Skeletal muscle satellite cell (primary cell): ENCODE measurements around the gene CA11. TPM values are rescaled to one million over a fixed set of nuclear protein-coding genes. Genes with fewer than 3 reads are reported as not detected.
"Not testable (repeated sequence)": the region's sequence is repeated elsewhere in the genome, so short reads cannot be mapped to it uniquely, and the experiment has no call there.

Experiments used
- H3K27me3 ChIP-seq: 2 replicates; pipeline ENCODE4 v1.7.0; 2013; ENCODE audit warnings: low read length; ENCODE audit not compliant: control insufficient read depth, insufficient read depth
- H3K36me3 ChIP-seq: 2 replicates; pipeline ENCODE4 v1.7.0; 2013; ENCODE audit warnings: mild to moderate bottlenecking, control low read depth, low read length; ENCODE audit not compliant: insufficient read depth
- H3K4me1 ChIP-seq: 2 replicates; pipeline ENCODE4 v1.7.0; 2013; ENCODE audit warnings: low read length; ENCODE audit not compliant: control insufficient read depth, insufficient read depth
- H3K4me2 ChIP-seq: 2 replicates; pipeline ENCODE4 v1.7.0; 2013; ENCODE audit warnings: mild to moderate bottlenecking, low read length
- H3K4me3 ChIP-seq: 2 replicates; pipeline ENCODE4 v1.7.0; 2013; ENCODE audit warnings: low read length
- H3K9ac ChIP-seq: 2 replicates; pipeline ENCODE4 v1.7.0; 2013; ENCODE audit warnings: mild to moderate bottlenecking, low read depth, low read length, moderate library complexity
- H3K9me3 ChIP-seq: replicated peaks from 2 replicates; pipeline ENCODE4 v1.7.0; 2013; ENCODE audit warnings: mild to moderate bottlenecking, control low read depth, low read length
- total RNA-seq: library from RNA; depleted of rRNA; stranded (reverse); fragments of >200 nt; gene quantifications from 2 replicates; pipeline ENCODE4 v1.2.3, GENCODE V29; 2012; rRNA removed

The CA11 gene
- 0.44 and 0.51 TPM in 2 replicates for total RNA-seq

DNA sequence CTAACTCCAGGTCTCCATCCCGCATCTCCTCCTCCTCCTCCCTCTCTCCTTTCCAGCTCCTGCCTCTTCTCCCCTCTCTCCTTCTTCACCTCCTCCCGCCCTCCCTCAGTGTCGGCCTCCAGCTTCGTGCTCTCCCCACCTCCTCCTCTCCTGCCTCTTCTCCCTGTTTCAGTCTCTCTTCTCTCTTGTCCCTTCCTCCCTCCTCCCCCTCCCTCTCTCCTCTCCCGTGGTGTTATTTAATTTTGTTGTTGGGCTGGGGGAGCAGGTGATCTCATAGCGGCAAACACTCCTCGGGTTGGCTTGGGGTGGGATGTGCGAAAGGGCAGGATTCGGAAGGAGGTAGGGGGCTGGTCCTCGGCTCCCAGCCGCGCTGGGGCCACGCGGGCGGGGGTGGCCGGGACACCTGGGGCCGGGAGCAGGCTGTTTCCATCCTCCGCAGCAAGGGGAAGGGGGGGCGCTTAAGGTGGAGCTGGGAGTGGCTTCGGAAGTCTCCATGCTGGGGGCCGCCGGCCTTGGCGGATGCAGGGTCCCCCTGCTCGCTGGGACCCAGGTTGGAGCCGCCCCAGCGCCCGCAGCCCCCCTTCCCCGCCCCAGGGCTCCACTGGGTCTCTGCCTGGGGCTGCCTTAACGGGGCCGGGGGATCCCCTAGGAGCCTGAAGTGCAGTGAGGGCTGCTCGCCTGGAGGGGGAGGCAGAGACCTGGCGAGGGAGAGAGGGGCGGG lies at the start of gene CA11:
TSS of gene CA11 (minus strand) at position 187 of the 721 bp plus-strand sequence. CDS start 555 bp downstream, outside the sequence.
- Histone ChIP-seq H3K27me3 (peaks cover 7% of the 10 kb centered on the region), H3K4me3 (peak within 1 kb of the TSS; percentile 63), H3K4me2 (peak within 1 kb of the TSS; percentile 85), H3K9me3 (no peaks in the 10 kb centered on the region), H3K4me1 (peaks cover 23% of the 10 kb centered on the region), H3K9ac (peak within 1 kb of the TSS; percentile 25), H3K36me3 (no peaks in the 10 kb centered on the region)

GRCh38 chr19:48693629-48694028 lies 47.6 kb upstream of the CA11 start:
- not testable (repeated sequence) for H3K9ac ChIP-seq, H3K4me3 ChIP-seq, H3K9me3 ChIP-seq, H3K4me2 ChIP-seq, H3K36me3 ChIP-seq
- Histone ChIP-seq H3K4me1 (peaks cover 13% of the 10 kb centered on the region), H3K27me3 (peaks cover 13% of the 10 kb centered on the region)

DNA sequence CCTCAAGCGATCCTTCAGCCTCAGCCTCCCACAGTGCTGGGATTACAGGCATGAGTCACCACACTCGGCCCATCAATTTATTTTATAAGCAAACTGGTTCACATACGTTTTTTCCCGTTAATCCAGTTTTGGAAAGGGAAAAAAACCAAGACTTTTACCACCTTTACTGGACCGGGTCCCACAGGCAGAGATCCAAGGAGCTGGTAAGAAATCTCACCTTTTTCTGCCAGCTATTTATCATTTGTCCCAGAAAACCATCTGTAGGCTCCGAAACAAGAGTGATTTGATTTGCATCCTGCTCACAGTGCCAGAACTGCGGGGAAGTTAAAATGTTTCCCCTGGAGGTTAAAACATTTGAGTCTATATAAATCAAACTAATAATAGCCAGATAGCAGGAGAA lies 43.5 kb upstream of the CA11 start:
- Histone ChIP-seq H3K36me3 (no peaks in the 10 kb centered on the region), H3K9ac (no peak overlapping the region), H3K27me3 (no peaks in the 10 kb centered on the region), H3K4me1 (no peaks in the 10 kb centered on the region), H3K4me3 (no peak overlapping the region), H3K4me2 (no peak overlapping the region), H3K9me3 (no peaks in the 10 kb centered on the region)

GRCh38 chr19:48687776-48688175 lies 41.8 kb upstream of the CA11 start:
- Histone ChIP-seq H3K9ac (no peak overlapping the region), H3K4me3 (no peak overlapping the region), H3K27me3 (no peaks in the 10 kb centered on the region), H3K4me1 (no peaks in the 10 kb centered on the region), H3K9me3 (no peaks in the 10 kb centered on the region), H3K36me3 (no peaks in the 10 kb centered on the region), H3K4me2 (no peak overlapping the region)

DNA sequence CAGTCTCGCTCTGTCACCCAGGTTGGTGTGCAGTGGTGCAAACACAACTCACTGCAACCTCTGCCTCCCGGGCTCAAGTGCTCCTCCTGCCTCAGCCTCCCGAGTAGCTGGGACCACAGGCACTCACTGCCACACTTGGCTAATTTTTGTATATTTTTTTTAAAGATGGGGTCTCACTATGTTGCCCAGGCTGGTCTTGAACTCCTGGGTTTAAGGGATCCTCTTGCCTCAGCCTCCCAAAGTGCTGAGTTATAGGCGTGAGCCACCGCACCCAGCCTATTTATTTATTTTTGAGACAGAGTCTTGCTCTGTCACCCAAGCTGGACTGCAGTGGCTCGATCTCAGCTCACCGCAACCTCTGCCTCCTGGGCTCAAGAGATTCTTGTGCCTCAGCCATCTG lies 40.6 kb upstream of the CA11 start:
- not testable (repeated sequence) for H3K4me3 ChIP-seq, H3K9me3 ChIP-seq, H3K9ac ChIP-seq

DNA sequence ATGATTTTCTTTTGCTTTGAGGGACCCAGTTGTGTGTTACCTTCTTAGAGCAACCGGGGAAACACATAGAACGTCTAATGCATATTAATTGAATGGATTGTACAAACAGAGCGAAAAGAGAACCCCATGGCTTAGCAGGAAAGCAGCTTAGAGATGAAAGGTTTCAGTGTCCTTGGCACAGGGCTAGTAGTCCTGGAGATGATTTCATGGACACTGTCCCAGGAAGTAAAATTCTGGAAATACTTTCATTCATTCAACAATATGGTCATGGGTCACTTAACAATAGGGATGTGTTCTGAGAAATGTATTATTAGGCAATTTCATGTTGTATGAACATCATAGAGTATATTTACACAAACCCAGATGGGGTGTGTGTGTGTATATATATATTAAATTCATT lies 40.1 kb upstream of the CA11 start:
- no peak overlapping the region for H3K9ac ChIP-seq
- H3K4me3 ChIP-seq, result no peak overlapping the region
- H3K9me3 ChIP-seq, result no peaks in the 10 kb centered on the region
- peaks cover 5% of the 10 kb centered on the region for H3K4me1 ChIP-seq
- no peaks in the 10 kb centered on the region for H3K36me3 ChIP-seq
- H3K27me3 ChIP-seq, result no peaks in the 10 kb centered on the region
- no peak overlapping the region for H3K4me2 ChIP-seq

More for the DNA sequence above, 40.6 kb upstream of the CA11 start:
- H3K27me3 ChIP-seq, H3K4me1 ChIP-seq, H3K4me2 ChIP-seq, H3K36me3 ChIP-seq: not testable (repeated sequence)

DNA sequence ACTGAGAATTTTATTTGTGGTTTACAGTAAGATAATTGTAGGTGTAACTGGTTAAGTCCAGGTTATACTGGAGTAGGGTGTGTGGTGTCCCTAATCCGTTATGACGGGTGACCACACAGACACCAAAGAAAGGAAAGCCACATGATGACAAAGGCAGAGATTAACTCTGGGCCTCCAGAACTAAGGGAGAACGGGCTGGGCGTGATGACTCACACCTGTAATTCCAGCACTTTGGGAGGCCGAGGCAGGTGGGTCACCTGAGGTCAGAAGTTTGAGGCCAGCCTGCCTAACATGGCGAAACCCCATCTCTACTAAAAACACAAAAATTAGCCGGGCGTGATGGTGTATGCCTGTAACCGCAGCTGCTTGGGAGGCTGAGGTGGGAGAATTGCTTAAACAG lies 39.6 kb upstream of the CA11 start:
- Histone ChIP-seq H3K36me3 (no peaks in the 10 kb centered on the region), H3K4me1 (peaks cover 10% of the 10 kb centered on the region), H3K9ac (no peak overlapping the region)

GRCh38 chr19:48683349-48683748 lies 37.4 kb upstream of the CA11 start:
- Histone ChIP-seq H3K4me1 (peaks cover 12% of the 10 kb centered on the region), H3K9me3 (no peaks in the 10 kb centered on the region), H3K4me2 (peak overlapping the region; percentile 37), H3K9ac (no peak overlapping the region), H3K36me3 (no peaks in the 10 kb centered on the region), H3K27me3 (no peaks in the 10 kb centered on the region), H3K4me3 (no peak overlapping the region)

More for the DNA sequence above, 39.6 kb upstream of the CA11 start:
- H3K4me2 ChIP-seq, result no peak overlapping the region
- H3K9me3 ChIP-seq, result no peaks in the 10 kb centered on the region
- no peaks in the 10 kb centered on the region for H3K27me3 ChIP-seq
- H3K4me3 ChIP-seq, result no peak overlapping the region

GRCh38 chr19:48681127-48681470 lies 35.1 kb upstream of the CA11 start:
- Histone ChIP-seq H3K4me2 (no peak overlapping the region), H3K9ac (no peak overlapping the region), H3K36me3 (no peaks in the 10 kb centered on the region), H3K4me3 (no peak overlapping the region), H3K27me3 (peaks cover 4% of the 10 kb centered on the region), H3K4me1 (peaks cover 12% of the 10 kb centered on the region), H3K9me3 (no peaks in the 10 kb centered on the region)

DNA sequence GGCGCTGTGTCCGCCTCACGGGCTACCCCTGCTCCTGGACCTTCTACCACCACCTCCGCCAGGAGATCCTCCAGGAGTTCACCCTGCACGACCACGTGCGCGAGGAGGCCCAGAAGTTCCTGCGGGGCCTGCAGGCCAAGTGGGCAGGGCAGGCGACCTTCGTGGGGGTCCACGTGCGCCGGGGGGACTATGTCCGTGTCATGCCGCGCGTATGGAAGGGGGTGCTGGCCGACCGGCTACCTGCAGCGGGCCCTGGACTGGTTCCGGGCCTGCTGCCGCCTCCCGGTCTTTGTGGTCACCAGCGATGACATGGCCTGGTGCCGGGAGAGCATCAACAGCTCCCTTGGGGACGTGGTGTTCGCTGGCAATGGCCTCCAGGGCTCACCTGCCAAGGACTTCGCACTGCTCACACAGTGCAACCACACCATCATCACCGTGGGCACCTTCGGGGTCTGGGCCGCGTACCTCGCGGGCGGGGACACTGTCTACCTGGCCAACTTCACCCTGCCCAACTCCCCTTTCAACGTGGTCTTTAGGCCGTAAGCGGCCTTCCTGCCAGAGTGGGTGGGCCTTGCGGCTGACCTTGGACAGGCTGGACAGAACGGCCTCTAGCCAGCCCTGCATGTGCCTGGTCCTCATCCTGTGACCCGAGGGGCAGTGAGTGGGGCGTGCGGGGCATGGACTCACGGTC lies 34.6 kb upstream of the CA11 start:
- H3K9ac ChIP-seq, result no peak overlapping the region
- H3K4me3 ChIP-seq, result no peak overlapping the region
- H3K27me3 ChIP-seq, result peaks cover 4% of the 10 kb centered on the region
- H3K4me1 ChIP-seq, result peaks cover 12% of the 10 kb centered on the region
- no peak overlapping the region for H3K4me2 ChIP-seq
- no peaks in the 10 kb centered on the region for H3K36me3 ChIP-seq
- H3K9me3 ChIP-seq, result no peaks in the 10 kb centered on the region

GRCh38 chr19:48680006-48680405 lies 34.0 kb upstream of the CA11 start:
- H3K4me2 ChIP-seq, H3K27me3 ChIP-seq, H3K9me3 ChIP-seq, H3K4me3 ChIP-seq, H3K36me3 ChIP-seq, H3K9ac ChIP-seq: not testable (repeated sequence)
- H3K4me1 ChIP-seq, result peaks cover 15% of the 10 kb centered on the region

GRCh38 chr19:48678201-48678600 lies 32.2 kb upstream of the CA11 start:
- H3K27me3 ChIP-seq, result peaks cover 4% of the 10 kb centered on the region
- no peaks in the 10 kb centered on the region for H3K9me3 ChIP-seq
- H3K4me3 ChIP-seq, result no peak overlapping the region
- H3K4me1 ChIP-seq, result peaks cover 15% of the 10 kb centered on the region
- no peak overlapping the region for H3K4me2 ChIP-seq
- H3K36me3 ChIP-seq, result no peaks in the 10 kb centered on the region
- H3K9ac ChIP-seq, result no peak overlapping the region
